22Rv1 (cell line): ENCODE data around the gene KCNH6.

Experiments used
- CTCF ChIP-seq: fragments of 450-650 bp; IDR thresholded peaks from 2 replicates; pipeline ENCODE4 v1.5.1; 2017; ENCODE audit warnings: mild to moderate bottlenecking
- ZFX ChIP-seq: fragments of 450-650 bp; IDR thresholded peaks from 2 replicates; pipeline ENCODE4 v1.6.1; 2017; ENCODE audit warnings: antibody characterized with exemption, borderline replicate concordance

- no peak for TF ChIP-seq CTCF
- no peak for TF ChIP-seq ZFX
Observed at GRCh38 chr17:63549289-63549945, 26.3 kb downstream of the KCNH6 start.
